Stromal cell of bone marrow (primary cell): ENCODE results near the gene P4HB.
"Not testable (repeated sequence)": the region's sequence is repeated elsewhere in the genome, so short reads cannot be mapped to it uniquely, and the experiment has no call there.

ENCODE experiments used
- DNase-seq: peaks from one replicate; pipeline ENCODE4 v3.0.0-alpha.2; 2012; ENCODE audit warnings: low read depth

Gene P4HB

DNA sequence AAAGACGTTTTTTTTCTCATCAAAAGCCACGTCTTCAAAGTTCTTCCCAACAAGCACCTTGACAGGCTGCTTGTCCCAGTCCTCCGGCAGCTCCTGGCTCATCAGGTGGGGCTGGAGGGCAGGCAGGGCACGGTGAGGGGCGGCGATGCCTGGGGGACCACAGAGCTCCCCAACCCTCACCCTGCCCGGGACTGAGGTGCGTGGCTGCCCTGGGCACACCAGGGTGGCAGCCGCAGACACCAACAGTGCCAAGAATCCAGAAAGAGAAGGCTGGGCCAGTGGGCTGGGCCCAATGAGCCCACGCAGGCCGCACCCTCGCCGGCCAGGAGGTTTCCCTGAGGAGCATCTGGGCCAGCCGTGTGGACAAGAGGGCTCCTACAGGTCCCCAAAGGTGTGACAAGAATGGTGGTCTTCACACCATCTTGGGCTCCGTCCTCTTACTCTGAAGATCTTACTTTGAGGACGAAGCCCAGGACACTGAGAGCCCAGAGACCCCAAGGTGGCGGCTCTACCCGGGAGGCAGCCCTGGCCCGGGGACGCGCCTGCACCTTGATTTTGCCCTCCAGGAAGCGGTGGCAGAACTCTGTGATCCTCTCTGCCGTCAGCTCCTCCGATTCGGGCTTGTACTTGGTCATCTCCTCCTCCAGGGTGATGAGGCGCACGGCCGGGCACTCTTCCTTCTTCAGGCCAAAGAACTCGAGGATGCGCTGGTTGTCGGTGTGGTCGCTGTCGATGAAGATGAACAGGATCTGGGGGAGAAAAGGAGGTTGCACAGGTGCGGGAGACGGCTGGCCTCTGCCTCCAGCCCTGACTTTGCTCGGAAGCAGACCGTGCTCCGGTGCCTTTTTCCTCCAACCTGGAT, 14.2 kb downstream of the P4HB start:
- DNase-seq = no peak

DNA sequence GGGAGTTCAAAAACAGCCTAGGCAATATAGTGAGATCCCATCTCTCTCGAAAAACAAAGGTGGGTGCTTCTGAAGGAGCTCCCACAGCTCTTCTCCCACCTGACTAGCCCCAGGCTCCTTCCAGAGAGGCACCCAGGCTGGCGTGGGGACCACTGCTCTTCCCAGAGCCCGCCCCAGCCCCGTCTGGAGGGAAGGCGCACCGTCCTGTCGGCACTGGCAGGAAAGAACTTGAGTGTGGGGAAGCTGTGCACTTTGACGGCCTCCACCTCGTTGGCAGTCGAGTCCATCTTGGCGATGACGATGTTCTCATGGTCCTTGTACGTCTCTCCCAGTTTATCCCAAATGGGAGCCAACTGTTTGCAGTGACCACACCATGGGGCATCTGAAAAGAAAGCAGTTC, 15.0 kb downstream of the P4HB start:
- no peak for DNase-seq

DNA sequence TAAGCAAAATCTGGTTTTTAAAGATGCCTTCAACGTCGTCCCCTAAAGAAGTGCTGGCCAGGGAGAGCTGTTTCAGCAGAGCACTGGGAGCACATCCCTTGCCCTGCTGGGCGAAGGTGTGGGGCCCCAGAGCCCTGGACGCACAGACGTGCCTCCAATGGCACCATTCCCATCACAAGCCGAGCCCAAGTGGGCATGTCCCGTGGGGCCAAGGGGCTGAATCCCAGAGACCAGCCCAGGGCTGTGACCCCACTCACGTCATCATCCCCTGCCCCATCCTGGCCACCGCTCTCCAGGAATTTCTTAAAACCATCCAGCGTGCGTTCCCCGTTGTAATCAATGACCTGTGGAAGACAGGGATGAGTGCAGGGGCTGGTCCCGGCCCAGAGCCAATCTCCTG, 15.4 kb downstream of the P4HB start:
- DNase-seq = no peak

GRCh38 chr17:81844327-81844851, 15.9 kb downstream of the P4HB start:
- no peak for DNase-seq

GRCh38 chr17:81843713-81844326, 16.5 kb downstream of the P4HB start:
- no peak for DNase-seq

DNA sequence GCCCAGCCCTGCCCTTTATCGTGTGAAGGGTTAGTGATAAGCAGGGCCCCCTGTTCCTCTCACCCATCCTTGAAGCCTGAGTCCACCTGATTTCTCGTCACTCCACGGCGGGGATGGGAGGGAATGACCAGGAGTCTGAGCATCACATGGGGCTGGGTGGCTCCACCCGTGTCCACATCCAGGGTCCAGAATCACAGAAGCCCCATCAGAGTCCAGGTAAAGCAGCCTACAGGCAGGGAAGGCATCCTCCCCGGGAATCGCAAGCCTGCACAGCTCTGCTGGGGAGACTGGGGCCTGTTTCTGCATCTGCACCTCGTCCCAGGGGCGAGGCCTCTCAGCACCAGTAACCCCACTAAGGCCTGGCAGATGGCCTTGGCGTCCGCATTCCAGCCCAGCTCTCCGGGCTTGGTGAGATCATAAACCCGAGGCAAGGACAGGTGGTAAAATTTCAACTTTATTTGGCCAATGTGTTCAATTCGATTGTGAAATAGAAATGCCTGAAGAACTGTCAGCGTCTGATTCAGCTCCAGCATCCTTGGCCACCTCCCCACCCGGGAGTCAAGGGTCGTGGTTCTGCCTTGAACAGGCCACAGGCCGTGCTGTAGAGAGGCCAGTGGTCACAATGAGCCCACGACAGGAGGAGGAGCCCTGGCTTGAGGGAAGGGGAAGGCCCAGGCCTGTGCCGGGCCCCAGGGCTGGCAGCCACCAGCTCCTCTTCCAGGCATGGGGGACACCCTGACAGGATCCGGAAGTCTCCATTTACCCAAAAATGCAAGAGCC, 17.4 kb downstream of the P4HB start:
- DNase-seq = no peak

- DNase-seq = no peak
Observed at GRCh38 chr17:81842378-81842724, 18.0 kb downstream of the P4HB start.

- DNase-seq = no peak
Observed at GRCh38 chr17:81841866-81842265, 18.5 kb downstream of the P4HB start.

GRCh38 chr17:81840826-81841778, 19.2 kb downstream of the P4HB start:
- no peak for DNase-seq

- DNase-seq = not testable (repeated sequence)
Observed at GRCh38 chr17:81840059-81840458, 20.3 kb downstream of the P4HB start.

DNA sequence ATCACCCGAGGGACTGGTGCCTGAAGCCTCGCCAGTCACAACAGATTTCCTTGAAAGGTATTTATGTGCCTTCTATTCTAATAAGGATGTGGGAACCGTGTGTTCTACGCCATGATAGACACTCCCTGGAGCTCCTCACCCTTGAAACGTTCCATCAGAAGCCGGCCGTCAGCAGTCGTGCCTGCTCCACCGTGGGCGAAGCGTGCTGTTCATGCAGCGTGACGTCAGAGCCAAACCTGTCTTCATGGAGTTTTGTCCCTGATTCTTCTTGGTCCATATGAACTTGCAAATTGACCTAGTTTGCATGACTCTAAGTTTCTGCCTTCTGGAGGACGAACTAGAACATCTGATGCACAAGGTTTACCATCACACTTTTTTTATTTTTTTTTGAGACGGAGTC, 21.0 kb downstream of the P4HB start:
- DNase-seq = no peak

DNA sequence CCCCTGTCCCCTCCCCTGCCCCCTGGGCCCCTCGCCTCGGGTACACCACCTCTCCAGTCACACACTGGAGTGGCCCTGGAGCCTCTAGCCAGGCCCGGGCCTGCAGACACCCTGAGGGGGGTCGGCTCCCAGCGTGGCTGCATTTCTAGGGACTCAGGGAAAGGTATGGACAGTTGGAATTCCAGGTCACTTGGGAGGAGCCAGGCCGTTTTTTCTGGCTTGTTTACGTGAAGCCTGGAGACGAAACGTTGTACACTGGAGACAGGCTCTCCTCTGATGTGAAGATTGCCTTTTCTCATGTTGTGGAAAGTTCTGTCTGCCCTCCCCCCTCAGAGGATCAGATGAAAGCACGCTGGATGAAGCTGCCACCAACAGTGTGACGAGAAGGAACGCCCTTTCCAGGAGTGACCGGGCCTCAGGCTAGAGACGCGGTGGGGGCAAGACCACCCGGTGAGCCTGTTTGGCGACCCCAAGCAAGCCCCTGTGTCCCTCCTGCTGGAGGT, 21.5 kb downstream of the P4HB start:
- DNase-seq = no peak

GRCh38 chr17:81837641-81838040, 22.7 kb downstream of the P4HB start:
- no peak for DNase-seq

DNA sequence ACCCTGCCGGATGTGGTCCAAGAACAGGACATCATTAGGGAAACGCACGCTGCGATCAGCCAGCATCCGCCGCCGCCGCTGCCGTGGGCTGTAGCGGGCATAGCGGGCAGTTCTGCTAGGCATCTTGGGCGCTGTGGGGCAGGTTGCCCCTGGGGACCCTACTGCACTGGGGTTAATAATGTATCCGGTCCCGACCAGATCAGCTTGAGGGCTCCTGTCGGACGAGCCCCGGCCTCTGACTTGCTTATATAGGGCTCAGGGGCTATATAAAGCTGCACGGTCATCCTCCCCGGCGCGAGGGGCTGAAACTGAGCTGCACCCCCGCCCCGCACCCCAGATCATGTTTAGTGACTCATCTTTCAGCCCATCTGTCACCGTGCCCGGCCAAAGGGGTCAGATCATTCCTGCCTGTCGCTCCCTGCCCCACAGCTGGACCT, 25.5 kb downstream of the P4HB start, which contains the start of gene PPP1R27:
Gene PPP1R27 (minus strand): TSS at position 220 of the 437 bp plus-strand sequence. CDS start 97 bp downstream, at position 123.
- DNase-seq = no peak

- no peak for DNase-seq
Observed at GRCh38 chr17:81833921-81834830, 26.2 kb downstream of the P4HB start.

- DNase-seq = peak; percentile 80
Observed at GRCh38 chr17:81833160-81833920, 27.0 kb downstream of the P4HB start, which contains the start of gene MCRIP1. Gene MCRIP1, minus strand, starts transcription at chr17:81833291. Its CDS starts 8,785 bp downstream, at chr17:81824506.

- DNase-seq = no peak
Observed at GRCh38 chr17:81832608-81833159, 27.7 kb downstream of the P4HB start.

GRCh38 chr17:81831957-81832607, 28.3 kb downstream of the P4HB start:
- DNase-seq = peak; percentile 22
